GM12892 (cell line): ENCODE data around the gene CDC7.

ENCODE experiments used
- DNase-seq: peaks from one replicate; pipeline ENCODE4 v3.0.0; 2011; ENCODE audit not compliant: insufficient read length
- FAIRE-seq: peaks from 2 replicates; lab custom pipeline; 2011; peaks lifted over from hg19 to GRCh38; lab: Jason Lieb, UNC
- POLR2A ChIP-seq: IDR thresholded peaks from 2 replicates; pipeline ENCODE4 v1.6.1; 2011; ENCODE audit warnings: low read depth, low read length, control low read depth
- POLR2AphosphoS5 ChIP-seq: IDR thresholded peaks from 2 replicates; pipeline ENCODE4 v1.6.1; 2011; ENCODE audit warnings: low read depth, low read length, control low read depth
- TAF1 ChIP-seq: IDR thresholded peaks from 2 replicates; pipeline ENCODE4 v1.6.1; 2011; ENCODE audit warnings: low read depth, mild to moderate bottlenecking, control low read depth, low read length, borderline replicate concordance

The CDC7 gene

DNA sequence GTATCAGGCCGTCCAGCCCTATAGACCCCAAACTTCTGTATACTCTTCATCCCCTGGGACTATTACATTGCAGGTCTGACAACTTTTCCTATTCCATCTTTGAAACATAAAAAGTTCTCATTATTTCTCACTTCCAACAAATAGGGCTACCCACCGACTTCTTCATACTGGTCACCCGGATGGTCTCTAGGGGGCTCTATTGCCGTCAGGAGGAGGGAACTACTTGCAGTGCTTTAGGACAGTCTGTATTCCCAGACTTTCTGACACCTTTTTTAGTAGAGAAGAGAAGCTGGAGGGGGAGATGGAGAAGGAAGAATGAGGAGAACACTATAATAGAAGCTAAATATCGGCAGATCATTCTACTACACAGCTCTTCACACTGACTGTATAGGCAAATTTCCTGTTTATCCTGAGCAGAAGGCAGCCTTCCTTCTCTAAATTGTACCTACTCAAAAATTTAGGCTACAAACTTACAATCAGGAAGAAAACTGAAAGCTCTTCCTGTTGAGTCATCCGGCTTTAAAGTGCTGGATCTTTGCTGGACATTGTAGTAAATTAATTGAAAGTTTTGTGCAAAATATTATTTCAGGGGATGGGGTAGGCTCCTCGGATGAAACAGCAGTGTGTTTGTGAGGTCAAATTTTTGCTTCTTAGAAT is 54.6 kb downstream of the CDC7 start:
- FAIRE-seq (no peak), DNase-seq (no peak)
- TF ChIP-seq POLR2A (no peak), TAF1 (no peak), POLR2AphosphoS5 (no peak)

- FAIRE-seq (no peak), DNase-seq (no peak)
- TF ChIP-seq POLR2AphosphoS5 (no peak), TAF1 (no peak), POLR2A (no peak)
These were observed 55.3 kb downstream of the CDC7 start for GRCh38 chr1:91555821-91556531.

DNA sequence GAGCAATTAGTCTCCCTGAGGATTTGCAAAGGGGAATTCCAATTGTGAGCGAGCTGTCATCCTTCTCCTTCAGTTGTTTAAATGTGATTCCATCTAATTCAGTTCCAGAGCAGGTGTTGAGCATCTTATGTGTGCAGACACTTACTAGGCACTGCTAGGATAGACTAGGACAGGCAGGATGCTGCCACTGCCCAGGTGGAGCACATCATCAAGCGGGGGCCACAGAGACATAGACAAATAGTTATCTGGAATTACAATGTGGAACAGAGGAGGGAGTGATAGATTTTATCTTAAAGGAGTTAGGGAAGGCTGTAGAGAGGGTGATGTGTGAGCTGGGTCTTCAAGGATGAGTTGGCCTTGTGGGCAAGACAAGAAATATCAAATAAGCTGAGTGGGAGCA is 55.9 kb downstream of the CDC7 start:
- no peak for DNase-seq
- no peak for TF ChIP-seq POLR2A
- no peak for TF ChIP-seq TAF1
- no peak for TF ChIP-seq POLR2AphosphoS5
- no peak for FAIRE-seq

DNA sequence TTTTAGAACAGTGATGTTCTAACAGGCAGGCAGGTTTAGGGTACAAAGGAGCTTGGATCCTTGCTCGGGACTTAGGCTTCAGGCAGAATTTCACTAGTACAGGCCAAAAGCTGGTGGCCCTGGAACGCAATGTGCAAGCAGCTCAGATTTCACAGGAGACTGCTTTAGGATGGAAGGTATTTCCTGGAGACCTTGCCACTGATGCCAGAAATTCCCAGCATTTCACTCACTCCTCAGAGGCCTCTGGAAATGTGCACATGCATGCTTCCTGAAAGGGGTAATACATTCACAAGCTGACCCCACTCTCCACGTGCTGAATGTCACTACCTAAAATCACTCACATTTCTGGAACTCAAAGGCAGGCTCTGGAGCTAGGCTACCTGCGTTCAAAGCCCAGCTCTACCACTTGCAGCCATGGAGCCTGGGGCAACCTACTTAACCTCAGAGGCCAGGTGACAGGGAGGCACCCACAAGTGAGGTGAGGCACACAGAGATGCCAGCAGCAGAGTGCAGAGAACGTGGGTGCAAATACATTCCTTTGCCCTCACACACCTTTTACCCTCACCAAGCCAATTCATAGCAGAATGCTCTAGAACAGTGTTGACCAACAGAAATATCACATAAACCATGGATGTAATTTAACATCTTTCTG is 56.5 kb downstream of the CDC7 start:
- TF ChIP-seq TAF1: no peak
- TF ChIP-seq POLR2AphosphoS5: no peak
- no peak for TF ChIP-seq POLR2A
- FAIRE-seq (no peak), DNase-seq (no peak)

DNA sequence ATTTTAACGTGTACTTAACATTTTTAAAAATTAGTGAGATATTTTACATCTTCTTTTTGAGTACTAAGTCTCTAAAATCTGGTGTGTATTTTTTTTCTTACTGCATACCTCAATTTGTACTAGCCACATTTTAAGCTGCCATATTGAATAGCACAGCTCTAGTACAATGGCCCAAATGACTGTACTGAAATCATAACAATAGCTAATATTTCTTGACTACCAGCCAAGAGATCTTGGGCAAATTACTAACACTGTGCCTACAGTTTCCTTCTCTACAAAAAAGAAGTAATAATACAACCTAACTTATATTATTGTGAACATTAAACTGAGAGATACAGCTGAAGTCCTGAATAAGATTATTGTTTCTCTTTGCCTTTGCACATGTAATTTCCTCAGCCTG is 57.2 kb downstream of the CDC7 start:
- no peak for FAIRE-seq
- no peak for DNase-seq
- no peak for TF ChIP-seq POLR2A
- no peak for TF ChIP-seq POLR2AphosphoS5
- TF ChIP-seq TAF1: no peak

DNA sequence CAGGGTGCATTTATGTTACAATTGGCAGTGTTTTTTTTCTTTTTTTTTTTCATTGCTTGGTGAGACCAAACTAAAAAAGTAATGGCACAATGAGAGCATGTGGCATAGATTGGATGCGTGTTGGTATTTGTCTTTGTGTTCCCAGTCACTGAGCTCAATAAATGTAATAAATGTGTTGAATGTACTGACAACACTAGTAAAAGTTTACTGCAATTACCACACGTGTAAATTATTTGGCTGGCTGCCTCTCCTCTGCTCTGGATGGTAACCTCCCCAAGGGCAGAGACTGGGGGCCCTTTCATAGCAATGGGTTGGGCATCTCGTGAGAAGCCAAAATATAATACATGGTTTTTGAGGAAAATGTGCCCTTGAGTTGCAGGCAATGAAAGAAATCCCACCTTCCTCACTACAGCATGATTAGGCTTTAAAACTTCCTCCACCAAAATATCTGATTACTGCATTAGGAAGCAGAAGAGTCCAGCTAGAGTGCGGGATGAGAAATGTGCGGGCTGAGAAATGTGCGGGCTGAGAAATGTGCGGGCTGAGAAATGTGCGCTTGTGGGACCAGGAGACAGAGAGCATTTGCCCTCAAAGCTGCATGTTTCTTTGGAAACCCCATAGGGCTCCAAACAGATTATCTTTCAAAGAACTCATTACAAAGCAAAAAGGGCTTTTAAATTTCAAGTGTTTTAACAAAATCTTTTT is 58.5 kb downstream of the CDC7 start:
- TF ChIP-seq POLR2A (no peak), POLR2AphosphoS5 (no peak), TAF1 (no peak)
- no peak for DNase-seq
- FAIRE-seq: no peak

- FAIRE-seq: no peak
- DNase-seq: no peak
- TF ChIP-seq TAF1: no peak
- no peak for TF ChIP-seq POLR2A
- no peak for TF ChIP-seq POLR2AphosphoS5
These were observed 59.4 kb downstream of the CDC7 start for GRCh38 chr1:91559838-91560565.

GRCh38 chr1:91564888-91565701 is 64.4 kb downstream of the CDC7 start:
- no peak for DNase-seq
- TF ChIP-seq POLR2A (no peak), TAF1 (no peak), POLR2AphosphoS5 (no peak)
- FAIRE-seq: no peak

GRCh38 chr1:91567583-91567982 is 66.9 kb downstream of the CDC7 start:
- TF ChIP-seq POLR2A: no peak
- no peak for TF ChIP-seq POLR2AphosphoS5
- TF ChIP-seq TAF1: no peak
- no peak for DNase-seq
- FAIRE-seq: no peak

GRCh38 chr1:91568261-91568660 is 67.6 kb downstream of the CDC7 start:
- no peak for TF ChIP-seq POLR2AphosphoS5
- no peak for TF ChIP-seq TAF1
- no peak for TF ChIP-seq POLR2A
- FAIRE-seq: no peak
- DNase-seq: no peak
